B cell (primary cell): ENCODE measurements around the gene TNFRSF19.

Experiments
- CTCF ChIP-seq: fragments of 200-600 bp; IDR thresholded peaks from one replicate; pipeline ENCODE4 v1.8.0; 2022; ENCODE audit warnings: antibody characterized with exemption, mild to moderate bottlenecking
- EZH2 ChIP-seq: IDR thresholded peaks from 2 replicates; pipeline ENCODE4 v1.6.1; 2012; ENCODE audit warnings: borderline replicate concordance, low read depth, mild to moderate bottlenecking, moderate library complexity, low read length; ENCODE audit not compliant: insufficient read depth, poor library complexity, severe bottlenecking

GRCh38 chr13:23644126-23644419 lies 73.9 kb downstream of the TNFRSF19 start:
- TF ChIP-seq CTCF (no peak), EZH2 (no peak)
